ENCODE results near the gene BLVRB.
"Not testable (repeated sequence)": the region's sequence is repeated elsewhere in the genome, so short reads cannot be mapped to it uniquely, and the experiment has no call there.

Gene BLVRB

DNA sequence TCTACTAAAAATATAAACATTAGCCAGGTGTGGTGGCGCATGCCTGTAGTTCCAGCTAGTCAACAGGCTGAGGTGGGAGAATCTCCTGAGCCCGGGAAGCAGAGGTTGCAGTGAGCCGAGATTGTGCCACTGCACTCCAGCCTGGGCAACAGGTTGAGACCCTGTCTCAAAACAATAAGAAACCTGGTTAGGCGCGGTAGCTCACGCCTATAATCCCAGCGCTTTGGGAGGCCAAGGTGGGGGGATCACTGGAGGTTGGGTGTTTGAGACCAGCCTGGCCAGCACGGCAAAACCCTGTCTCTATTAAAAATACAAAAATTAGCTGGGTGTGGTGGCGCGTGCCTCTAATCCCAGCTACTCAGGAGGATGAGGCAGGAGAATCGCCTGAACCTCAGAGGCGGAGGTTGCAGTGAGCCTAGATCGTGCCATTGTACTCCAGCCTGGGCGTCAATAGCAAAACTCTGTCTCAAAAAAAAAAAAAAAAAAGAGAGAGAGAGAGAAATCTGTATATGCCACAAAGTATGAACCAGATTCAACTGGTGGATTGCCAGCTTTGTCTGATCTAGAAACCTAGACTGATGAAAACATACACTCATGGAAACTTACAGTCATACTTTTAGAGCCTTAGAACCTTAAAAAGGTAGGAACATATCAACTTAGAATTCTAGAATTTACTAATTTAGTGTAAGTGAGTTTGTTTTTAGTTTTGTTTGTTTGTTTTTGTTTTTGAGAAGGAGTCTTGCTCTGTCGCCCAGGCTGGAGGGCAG lies 10.5 kb upstream of the BLVRB start:
- not testable (repeated sequence) for DNase-seq

DNA sequence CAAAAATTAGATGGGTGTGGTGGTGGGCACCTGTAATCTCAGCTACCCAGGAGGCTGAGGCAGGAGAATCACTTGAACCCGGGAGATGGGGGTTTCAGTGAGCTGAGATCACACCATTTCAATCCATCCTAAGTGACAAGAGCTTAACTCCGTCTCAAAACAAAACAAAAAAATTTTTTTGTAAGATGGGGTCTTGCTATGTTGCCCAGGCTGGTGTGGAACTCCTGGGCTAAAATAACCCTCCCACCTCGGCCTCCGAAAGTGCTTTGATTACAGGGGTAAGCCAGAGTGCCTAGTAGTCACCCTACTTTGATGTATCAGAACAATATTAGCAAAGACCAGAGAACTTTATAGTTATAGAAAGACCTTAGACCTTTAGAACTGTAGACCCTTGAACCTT lies 9.2 kb upstream of the BLVRB start:
- DNase-seq: no peak

- DNase-seq: no peak
These were observed 7.0 kb upstream of the BLVRB start for GRCh38 chr19:40472516-40472915.

GRCh38 chr19:40471111-40471510 lies 5.6 kb upstream of the BLVRB start:
- DNase-seq: no peak

- no peak for DNase-seq
These were observed 3.5 kb upstream of the BLVRB start for GRCh38 chr19:40469011-40469410.

DNA sequence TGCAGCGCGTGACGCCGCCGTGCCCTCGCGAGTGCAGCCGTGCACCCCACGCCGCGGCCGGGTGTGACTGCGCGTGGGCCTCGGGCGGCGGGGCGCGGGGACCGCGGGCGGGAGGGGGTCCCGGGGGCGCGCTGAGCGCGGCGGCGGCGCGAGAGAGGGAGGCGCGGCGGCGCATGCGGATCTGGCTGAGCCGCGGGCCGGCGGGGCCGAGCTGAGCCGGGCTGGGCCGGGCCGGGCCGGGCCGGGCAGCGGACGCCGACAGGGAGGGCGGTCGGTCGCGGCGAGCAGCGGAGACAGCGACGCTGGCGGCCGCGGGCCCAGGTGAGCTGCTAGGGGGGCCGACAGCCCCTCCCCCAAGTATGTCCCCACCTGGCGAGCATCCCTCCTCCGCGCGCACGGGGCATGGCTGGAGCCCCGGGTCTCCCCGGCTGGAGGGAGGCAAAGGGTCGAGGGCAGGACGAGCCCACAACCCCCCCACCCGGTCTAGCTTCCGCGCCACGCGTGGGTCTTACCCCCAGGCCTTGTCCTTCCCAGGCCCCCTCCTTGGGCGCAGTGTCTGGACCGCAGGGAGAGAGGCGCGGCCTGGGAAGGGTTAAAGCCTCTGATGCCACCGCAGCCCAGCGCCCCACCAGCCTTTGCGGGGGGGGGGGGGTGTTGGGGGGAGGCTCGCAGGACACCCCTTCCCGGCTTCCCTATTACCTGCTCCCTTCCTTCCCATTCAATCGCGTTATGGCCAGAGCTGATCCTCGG lies 1.6 kb upstream of the BLVRB start, which contains the start of gene SPTBN4:
Gene SPTBN4, plus strand, starts transcription at position 17 of the 750 bp plus-strand sequence. CDS start 5,621 bp downstream, outside the sequence.
- no peak for DNase-seq

DNA sequence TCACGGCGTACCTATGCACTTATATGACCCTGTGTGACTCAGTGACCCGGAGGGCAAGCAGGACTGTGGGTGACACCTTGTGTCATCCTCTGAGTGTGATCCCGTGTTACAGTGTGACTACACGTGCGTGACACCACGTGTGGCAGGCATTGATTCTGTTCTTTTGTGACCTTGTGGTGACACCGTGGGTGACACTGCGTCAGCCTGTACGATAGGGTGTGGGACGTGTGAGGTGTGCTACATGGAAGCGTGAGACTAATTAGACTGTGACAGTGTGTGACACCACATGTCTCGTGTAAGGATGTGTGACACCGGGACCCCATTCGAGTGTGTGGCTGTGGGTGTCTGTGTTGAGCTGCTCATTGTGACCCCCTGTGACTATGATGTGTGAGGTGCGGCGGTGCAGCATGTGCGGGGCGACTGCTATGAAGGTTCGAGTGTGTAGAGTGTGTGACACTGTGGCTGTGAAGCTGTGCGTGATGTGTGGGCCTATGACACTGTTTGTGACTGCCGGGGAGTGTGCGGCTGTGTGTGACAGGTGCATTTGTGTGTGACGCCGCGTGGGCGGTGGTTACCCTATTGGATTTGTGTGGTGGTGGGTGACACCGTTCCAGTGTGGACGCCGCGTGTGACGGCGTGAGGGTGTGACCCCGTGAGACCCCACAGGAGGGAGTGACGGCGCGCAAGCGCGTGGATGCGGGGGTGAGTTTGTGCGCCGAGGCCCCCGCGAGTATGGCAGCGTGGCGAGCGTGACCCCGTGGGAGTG lies 857 bp upstream of the BLVRB start:
- no peak for DNase-seq

DNA sequence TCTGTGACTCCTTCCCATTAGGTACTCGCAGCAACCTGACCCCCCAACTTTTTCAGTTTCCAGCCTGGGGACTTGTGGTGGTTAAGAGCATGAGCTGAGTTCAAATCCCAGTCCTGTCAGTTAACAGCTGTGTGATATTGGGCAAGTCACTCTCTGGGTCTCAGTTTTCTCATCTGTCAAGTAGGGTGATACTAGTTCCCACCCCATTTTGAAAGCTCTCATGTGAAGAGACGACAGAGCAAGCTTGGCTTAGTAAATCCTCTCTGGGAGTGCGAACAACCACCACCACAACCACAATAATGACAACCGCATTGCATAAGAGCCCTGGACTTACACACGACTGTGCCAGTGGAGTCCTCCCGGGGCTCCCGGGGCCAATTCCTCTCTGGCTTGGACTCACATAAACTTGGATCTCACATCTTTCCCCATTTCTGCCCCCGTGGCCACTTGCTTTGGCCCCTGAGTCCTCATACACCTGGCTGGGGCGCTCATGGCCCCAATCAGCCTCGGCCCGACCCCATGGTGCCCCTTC lies 454 bp downstream of the BLVRB start:
- no peak for DNase-seq

- peak; percentile 58 for DNase-seq
These were observed 1.2 kb downstream of the BLVRB start for GRCh38 chr19:40464059-40465024.

DNA sequence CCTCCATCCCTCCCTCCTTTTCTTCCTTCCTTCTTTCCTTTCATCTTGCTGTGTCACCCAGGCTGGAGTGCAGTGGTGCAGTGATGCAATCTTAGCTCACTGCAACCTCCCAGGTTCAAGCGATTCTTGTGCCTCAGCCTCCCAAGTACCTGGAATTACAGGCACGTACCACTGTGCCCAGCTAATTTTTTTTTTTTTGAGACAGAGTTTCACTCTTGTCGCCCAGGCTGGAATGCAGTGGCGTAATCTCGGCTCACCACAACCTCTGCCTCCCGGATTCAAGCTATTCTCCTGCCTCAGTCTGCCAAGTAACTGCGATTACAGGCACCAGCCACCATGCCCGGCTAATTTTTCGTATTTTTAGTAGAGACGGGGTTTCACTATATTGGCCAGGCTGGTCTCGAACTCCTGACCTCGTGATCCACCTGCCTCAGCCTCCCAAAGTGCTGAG lies 1.9 kb downstream of the BLVRB start:
- DNase-seq: not testable (repeated sequence)

GRCh38 chr19:40461669-40462221 lies 3.8 kb downstream of the BLVRB start:
- no peak for DNase-seq

DNA sequence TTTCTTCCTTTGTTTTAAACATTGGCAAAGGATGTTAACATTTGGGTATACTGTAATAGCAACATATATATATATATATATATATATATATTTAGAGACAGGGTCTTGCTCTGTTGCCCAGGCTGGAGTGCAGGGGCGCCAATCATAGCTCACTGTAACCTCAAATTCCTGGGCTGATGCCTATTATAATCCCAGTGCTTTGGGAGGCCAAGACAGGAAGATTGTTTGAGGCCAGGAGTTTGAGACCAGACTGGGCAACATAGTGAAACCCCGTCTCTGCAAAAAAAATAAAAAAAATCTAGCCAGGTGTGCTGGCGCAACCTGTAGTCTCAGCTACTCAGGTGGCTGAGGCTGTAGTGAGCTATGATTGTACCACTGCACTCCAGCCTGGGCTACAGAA lies 5.4 kb downstream of the BLVRB start:
- DNase-seq: no peak

DNA sequence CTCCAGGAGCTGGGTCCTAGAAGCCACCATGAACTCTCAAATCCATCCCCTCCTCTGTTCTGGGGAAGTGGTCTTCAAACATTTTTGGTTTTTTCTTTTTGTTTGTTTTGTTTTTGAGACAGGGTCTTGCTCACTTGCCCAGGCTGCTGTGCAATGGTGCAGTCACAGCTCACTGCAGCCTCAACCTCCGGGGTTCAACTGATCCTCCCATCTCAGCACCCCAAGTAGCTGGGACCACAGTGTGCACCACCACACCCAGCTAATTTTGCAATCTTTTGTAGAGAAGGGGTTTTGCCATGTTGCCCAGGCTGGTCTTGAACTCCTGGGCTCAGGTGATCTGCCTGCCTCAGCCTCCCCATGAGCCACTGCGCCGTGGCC lies 7.0 kb downstream of the BLVRB start:
- DNase-seq: no peak

GRCh38 chr19:40457953-40458596 lies 7.5 kb downstream of the BLVRB start:
- no peak for DNase-seq

- no peak for DNase-seq
These were observed 8.5 kb downstream of the BLVRB start for GRCh38 chr19:40457048-40457447.

- not testable (repeated sequence) for DNase-seq
These were observed 11.6 kb downstream of the BLVRB start for GRCh38 chr19:40453943-40454342.

- DNase-seq: no peak
These were observed 12.3 kb downstream of the BLVRB start for GRCh38 chr19:40453151-40453735.

- DNase-seq: no peak
These were observed 13.5 kb downstream of the BLVRB start for GRCh38 chr19:40452016-40452415.

GRCh38 chr19:40450664-40451063 lies 14.9 kb downstream of the BLVRB start:
- DNase-seq: no peak

GRCh38 chr19:40449506-40449905 lies 16.0 kb downstream of the BLVRB start:
- no peak for DNase-seq
